Dendritic cell treated with granulocyte-macrophage colony-stimulating factor and Interleukin-4, amounts not matched to agents 40 ng/mL and 50 ng/mL, for 4 days (primary cell): ENCODE results near the gene ANKS1A.

Experiments used
- H3K27ac Mint-ChIP-seq: one replicate; pipeline ENCODE4 v1.8.0; 2022; ENCODE audit warnings: mild to moderate bottlenecking, mixed read lengths
- H3K27me3 Mint-ChIP-seq: one replicate; pipeline ENCODE4 v1.8.0; 2022; ENCODE audit warnings: mild to moderate bottlenecking, mixed read lengths
- H3K36me3 Mint-ChIP-seq: one replicate; pipeline ENCODE4 v1.8.0; 2022; ENCODE audit warnings: low read depth, mixed read lengths
- H3K4me1 Mint-ChIP-seq: one replicate; pipeline ENCODE4 v1.8.0; 2022; ENCODE audit warnings: low read depth, mixed read lengths
- H3K4me3 Mint-ChIP-seq: one replicate; pipeline ENCODE4 v1.8.0; 2022; ENCODE audit warnings: mild to moderate bottlenecking, moderate library complexity, mixed read lengths
- H3K9me3 Mint-ChIP-seq: one replicate; pipeline ENCODE4 v1.8.0; 2022; ENCODE audit warnings: mixed read lengths
- intact Hi-C: fragments of 100-400 bp; cut with micrococcal nuclease; formaldehyde crosslinking; loops from one replicate; pipeline ENCODE4 v1.15.0; 2022

The ANKS1A gene

GRCh38 chr6:35086636-35087360 is 197.7 kb downstream of the ANKS1A start:
- Mint-ChIP-seq H3K36me3 (peaks cover 100% of the 10 kb centered on the region), H3K4me3 (no peak overlapping the region), H3K27me3 (no peaks in the 10 kb centered on the region), H3K9me3 (no peaks in the 10 kb centered on the region), H3K4me1 (peaks cover 10% of the 10 kb centered on the region), H3K27ac (peak overlapping the region; percentile 3)
- intact Hi-C loops: no loop called here

- no peaks in the 10 kb centered on the region for H3K9me3 Mint-ChIP-seq
- H3K4me1 Mint-ChIP-seq: peaks cover 2% of the 10 kb centered on the region
- peaks cover 95% of the 10 kb centered on the region for H3K36me3 Mint-ChIP-seq
- H3K27me3 Mint-ChIP-seq: no peaks in the 10 kb centered on the region
- intact Hi-C loops: no loop called here
- peak overlapping the region; percentile 3 for H3K27ac Mint-ChIP-seq
- H3K4me3 Mint-ChIP-seq: no peak overlapping the region
Observed at GRCh38 chr6:35087361-35088280, 198.6 kb downstream of the ANKS1A start.

GRCh38 chr6:35088281-35089215 is 199.5 kb downstream of the ANKS1A start:
- Mint-ChIP-seq H3K4me3 (no peak overlapping the region), H3K36me3 (peaks cover 86% of the 10 kb centered on the region), H3K27me3 (no peaks in the 10 kb centered on the region), H3K9me3 (no peaks in the 10 kb centered on the region), H3K4me1 (no peaks in the 10 kb centered on the region), H3K27ac (no peak overlapping the region)
- intact Hi-C loops: no loop called here

GRCh38 chr6:35089216-35089934 is 200.3 kb downstream of the ANKS1A start:
- H3K27me3 Mint-ChIP-seq: no peaks in the 10 kb centered on the region
- intact Hi-C loops: no loop called here
- H3K9me3 Mint-ChIP-seq: no peaks in the 10 kb centered on the region
- H3K27ac Mint-ChIP-seq: no peak overlapping the region
- H3K4me1 Mint-ChIP-seq: no peaks in the 10 kb centered on the region
- no peak overlapping the region for H3K4me3 Mint-ChIP-seq
- H3K36me3 Mint-ChIP-seq: peaks cover 78% of the 10 kb centered on the region

- Mint-ChIP-seq H3K4me1 (no peaks in the 10 kb centered on the region), H3K36me3 (peaks cover 71% of the 10 kb centered on the region), H3K9me3 (no peaks in the 10 kb centered on the region), H3K27ac (no peak overlapping the region), H3K4me3 (no peak overlapping the region), H3K27me3 (no peaks in the 10 kb centered on the region)
- intact Hi-C loops: loop anchor here (2.0 kb wide), 1 partner anchor 67 kb away; no protein-coding TSS in a partner anchor
Observed at GRCh38 chr6:35089935-35090505, 201.0 kb downstream of the ANKS1A start.

- Mint-ChIP-seq H3K4me3 (no peak overlapping the region), H3K4me1 (no peaks in the 10 kb centered on the region), H3K36me3 (peaks cover 64% of the 10 kb centered on the region), H3K27ac (no peak overlapping the region), H3K27me3 (no peaks in the 10 kb centered on the region), H3K9me3 (no peaks in the 10 kb centered on the region)
- intact Hi-C loops: loop anchor here (2.0 kb wide), 1 partner anchor 66 kb away; no protein-coding TSS in a partner anchor
Observed at GRCh38 chr6:35090734-35091133, 201.7 kb downstream of the ANKS1A start.

- H3K4me1 Mint-ChIP-seq: no peaks in the 10 kb centered on the region
- H3K4me3 Mint-ChIP-seq: no peak overlapping the region
- peaks cover 56% of the 10 kb centered on the region for H3K36me3 Mint-ChIP-seq
- H3K9me3 Mint-ChIP-seq: no peaks in the 10 kb centered on the region
- H3K27ac Mint-ChIP-seq: no peak overlapping the region
- intact Hi-C loops: loop anchor here (2.0 kb wide), 1 partner anchor 65 kb away; no protein-coding TSS in a partner anchor
- no peaks in the 10 kb centered on the region for H3K27me3 Mint-ChIP-seq
Observed at GRCh38 chr6:35091346-35092083, 202.5 kb downstream of the ANKS1A start.

GRCh38 chr6:35092362-35093117 is 203.5 kb downstream of the ANKS1A start:
- peaks cover 46% of the 10 kb centered on the region for H3K36me3 Mint-ChIP-seq
- no peaks in the 10 kb centered on the region for H3K4me1 Mint-ChIP-seq
- H3K27me3 Mint-ChIP-seq: no peaks in the 10 kb centered on the region
- no peaks in the 10 kb centered on the region for H3K9me3 Mint-ChIP-seq
- H3K27ac Mint-ChIP-seq: no peak overlapping the region
- H3K4me3 Mint-ChIP-seq: no peak overlapping the region
- intact Hi-C loops: no loop called here

GRCh38 chr6:35093118-35093445 is 204.0 kb downstream of the ANKS1A start:
- H3K36me3 Mint-ChIP-seq: peaks cover 41% of the 10 kb centered on the region
- no peak overlapping the region for H3K4me3 Mint-ChIP-seq
- no peaks in the 10 kb centered on the region for H3K27me3 Mint-ChIP-seq
- intact Hi-C loops: no loop called here
- H3K9me3 Mint-ChIP-seq: no peaks in the 10 kb centered on the region
- no peak overlapping the region for H3K27ac Mint-ChIP-seq
- H3K4me1 Mint-ChIP-seq: no peaks in the 10 kb centered on the region

GRCh38 chr6:35093783-35094182 is 204.7 kb downstream of the ANKS1A start:
- H3K27me3 Mint-ChIP-seq: no peaks in the 10 kb centered on the region

GRCh38 chr6:35094183-35094582 is 205.1 kb downstream of the ANKS1A start:
- Mint-ChIP-seq H3K27ac (no peak overlapping the region), H3K27me3 (no peaks in the 10 kb centered on the region), H3K4me1 (no peaks in the 10 kb centered on the region), H3K36me3 (peaks cover 30% of the 10 kb centered on the region), H3K9me3 (no peaks in the 10 kb centered on the region), H3K4me3 (no peak overlapping the region)
- intact Hi-C loops: no loop called here

More at GRCh38 chr6:35093783-35094182, 204.7 kb downstream of the ANKS1A start:
- peaks cover 34% of the 10 kb centered on the region for H3K36me3 Mint-ChIP-seq
- no peak overlapping the region for H3K27ac Mint-ChIP-seq
- intact Hi-C loops: no loop called here
- no peaks in the 10 kb centered on the region for H3K4me1 Mint-ChIP-seq
- H3K9me3 Mint-ChIP-seq: no peaks in the 10 kb centered on the region
- no peak overlapping the region for H3K4me3 Mint-ChIP-seq
